BLaER1 (cell line): ENCODE measurements around the gene TNRC6C.
"Not testable (repeated sequence)": the region's sequence is repeated elsewhere in the genome, so short reads cannot be mapped to it uniquely, and the experiment has no call there.

Experiments
- H3K27ac ChIP-seq: shearing (Covaris generic); formaldehyde crosslinking; 2 replicates; pipeline ENCODE4 v1.8.1; 2022
- H3K27me3 ChIP-seq: shearing (Covaris generic); formaldehyde crosslinking; 2 replicates; pipeline ENCODE4 v1.8.1; 2022
- H3K36me3 ChIP-seq: shearing (Covaris generic); formaldehyde crosslinking; 2 replicates; pipeline ENCODE4 v1.8.1; 2022
- H3K4me1 ChIP-seq: shearing (Covaris generic); formaldehyde crosslinking; 2 replicates; pipeline ENCODE4 v1.8.1; 2022
- H3K4me2 ChIP-seq: shearing (Covaris generic); formaldehyde crosslinking; 2 replicates; pipeline ENCODE4 v1.8.1; 2022
- H3K4me3 ChIP-seq: shearing (Covaris generic); formaldehyde crosslinking; 2 replicates; pipeline ENCODE4 v1.8.1; 2022
- H3K9ac ChIP-seq: shearing (Covaris generic); formaldehyde crosslinking; 2 replicates; pipeline ENCODE4 v1.8.1; 2022
- H3K9me3 ChIP-seq: shearing (Covaris generic); formaldehyde crosslinking; 2 replicates; pipeline ENCODE4 v1.8.1; 2022
- H4K20me1 ChIP-seq: shearing (Covaris generic); formaldehyde crosslinking; 2 replicates; pipeline ENCODE4 v1.8.1; 2022
- Cebpa-rat ChIP-seq: shearing (Covaris generic); IDR thresholded peaks from 2 replicates; pipeline ENCODE4 v1.8.1; 2022

Gene TNRC6C

DNA sequence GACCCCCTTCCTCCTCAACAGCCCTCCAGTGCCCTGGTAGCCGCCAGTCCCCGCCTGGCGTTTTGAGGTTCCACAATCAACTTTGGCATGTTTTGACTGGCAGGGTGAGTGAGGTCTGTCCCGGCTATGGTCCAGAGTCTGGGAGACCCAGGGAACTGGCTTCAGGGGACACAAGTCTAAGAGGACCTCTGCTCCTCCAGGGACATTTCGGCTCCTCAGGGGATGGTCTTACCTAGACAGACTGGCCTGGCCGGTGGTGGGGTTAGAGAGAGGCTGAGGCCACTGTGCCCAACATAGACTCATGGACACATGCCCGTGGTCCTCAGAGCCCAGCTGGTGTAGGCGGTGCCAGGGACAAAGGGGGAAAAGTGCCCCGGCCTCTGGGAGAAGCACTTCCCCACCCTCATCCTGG is 174.3 kb downstream of the TNRC6C start:
- Histone ChIP-seq H3K27ac (peak overlapping the region; percentile 94), H3K9ac (peak overlapping the region; percentile 79), H3K4me3 (peak overlapping the region; percentile 93), H4K20me1 (peaks cover 31% of the 10 kb centered on the region), H3K4me2 (peak overlapping the region; percentile 100), H3K4me1 (peaks cover 81% of the 10 kb centered on the region), H3K27me3 (no peaks in the 10 kb centered on the region), H3K36me3 (peaks cover 31% of the 10 kb centered on the region), H3K9me3 (no peaks in the 10 kb centered on the region)
- no peak for TF ChIP-seq Cebpa-rat

DNA sequence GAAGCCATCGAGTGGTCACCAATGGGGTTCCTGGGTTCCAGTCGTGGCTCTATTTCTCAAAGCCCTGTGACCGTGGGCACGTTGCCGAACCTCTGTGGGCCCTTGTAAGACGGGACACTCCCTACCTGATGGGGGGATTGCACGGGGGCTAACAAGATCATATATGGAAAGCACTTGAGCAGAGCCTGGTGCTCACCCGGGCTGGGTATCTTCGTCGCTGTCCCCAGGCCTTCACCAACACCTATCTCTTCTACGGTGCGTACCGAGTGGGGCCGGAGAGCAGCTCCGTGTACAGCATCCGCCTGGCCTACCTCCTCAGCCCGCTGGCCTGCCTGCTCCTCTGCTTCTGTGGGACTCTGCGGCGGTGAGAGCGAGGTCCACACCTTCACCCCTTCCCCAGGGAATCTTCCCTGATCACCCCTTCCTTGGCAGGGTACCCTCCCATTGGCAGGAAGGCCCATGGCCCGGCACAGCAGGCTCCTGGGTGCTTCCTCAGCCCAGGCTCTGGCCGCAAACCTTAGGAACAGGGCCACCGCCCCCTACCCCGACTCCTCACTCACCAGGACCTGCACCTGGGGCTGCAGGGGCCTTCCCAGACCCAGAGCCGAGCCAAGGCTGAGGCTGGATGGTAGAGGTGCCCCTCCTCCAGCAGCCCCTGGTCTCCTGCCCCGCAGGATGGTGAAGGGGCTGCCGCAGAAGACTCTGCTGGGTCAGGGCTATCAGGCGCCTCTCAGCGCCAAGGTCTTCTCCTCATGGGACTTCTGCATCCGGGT is 174.9 kb downstream of the TNRC6C start:
- Histone ChIP-seq H3K36me3 (peaks cover 31% of the 10 kb centered on the region), H3K9ac (peak overlapping the region; percentile 79)

DNA sequence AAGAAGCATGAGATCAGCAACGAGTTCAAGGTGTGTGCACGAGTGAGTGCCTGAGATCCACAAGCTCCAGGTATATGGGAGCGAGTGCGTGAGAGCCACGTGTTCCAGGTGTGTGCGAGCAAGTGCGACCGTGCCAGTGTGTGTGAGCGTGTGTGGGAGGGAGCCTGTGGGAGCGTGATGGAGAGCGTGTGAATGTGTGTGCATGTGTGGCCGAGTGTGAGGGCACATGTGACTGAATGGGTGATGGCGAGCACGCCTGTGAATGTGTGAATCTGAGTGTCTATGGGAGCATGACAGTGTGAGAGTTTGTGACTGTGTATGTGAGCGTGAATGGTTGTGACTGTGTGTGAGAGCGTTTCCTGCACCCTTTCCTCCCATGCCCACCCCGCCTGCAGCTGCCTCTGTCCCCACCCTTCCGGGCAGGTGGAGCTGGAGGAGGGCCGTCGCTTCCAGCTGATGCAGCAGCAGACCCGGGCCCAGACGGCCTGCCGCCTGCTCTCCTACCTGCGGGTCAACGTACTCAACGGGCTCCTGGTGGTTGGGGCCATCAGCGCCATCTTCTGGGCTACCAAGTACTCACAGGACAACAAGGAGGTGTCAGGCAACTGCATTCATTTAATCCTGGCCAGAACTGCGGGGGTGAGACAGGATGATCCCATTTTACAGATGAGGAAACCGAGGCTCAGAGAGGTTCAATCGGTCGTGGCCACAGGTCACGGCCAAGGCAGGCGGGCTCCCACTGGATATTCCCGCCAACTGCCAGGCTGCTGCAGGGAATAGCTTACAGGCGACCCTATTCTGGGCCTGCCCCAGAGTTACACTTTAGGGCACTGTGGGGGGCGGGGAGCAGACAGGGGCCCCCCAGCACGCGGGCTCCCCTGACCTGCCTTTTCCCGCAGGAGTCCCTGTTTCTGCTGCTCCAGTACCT is 175.7 kb downstream of the TNRC6C start:
- TF ChIP-seq Cebpa-rat: no peak
- H3K27ac ChIP-seq: peak overlapping the region; percentile 94
- peak overlapping the region; percentile 93 for H3K4me3 ChIP-seq
- no peaks in the 10 kb centered on the region for H3K27me3 ChIP-seq
- H3K9me3 ChIP-seq: no peaks in the 10 kb centered on the region
- H3K4me2 ChIP-seq: peak overlapping the region; percentile 100
- peaks cover 31% of the 10 kb centered on the region for H4K20me1 ChIP-seq
- H3K9ac ChIP-seq: peak overlapping the region; percentile 79
- H3K4me1 ChIP-seq: peaks cover 91% of the 10 kb centered on the region
- peaks cover 31% of the 10 kb centered on the region for H3K36me3 ChIP-seq

More for the DNA sequence above, 174.9 kb downstream of the TNRC6C start:
- Histone ChIP-seq H3K9me3 (no peaks in the 10 kb centered on the region), H3K27ac (peak overlapping the region; percentile 94), H3K4me1 (peaks cover 87% of the 10 kb centered on the region), H4K20me1 (peaks cover 31% of the 10 kb centered on the region), H3K27me3 (no peaks in the 10 kb centered on the region), H3K4me3 (peak overlapping the region; percentile 93), H3K4me2 (peak overlapping the region; percentile 100)
- no peak for TF ChIP-seq Cebpa-rat

DNA sequence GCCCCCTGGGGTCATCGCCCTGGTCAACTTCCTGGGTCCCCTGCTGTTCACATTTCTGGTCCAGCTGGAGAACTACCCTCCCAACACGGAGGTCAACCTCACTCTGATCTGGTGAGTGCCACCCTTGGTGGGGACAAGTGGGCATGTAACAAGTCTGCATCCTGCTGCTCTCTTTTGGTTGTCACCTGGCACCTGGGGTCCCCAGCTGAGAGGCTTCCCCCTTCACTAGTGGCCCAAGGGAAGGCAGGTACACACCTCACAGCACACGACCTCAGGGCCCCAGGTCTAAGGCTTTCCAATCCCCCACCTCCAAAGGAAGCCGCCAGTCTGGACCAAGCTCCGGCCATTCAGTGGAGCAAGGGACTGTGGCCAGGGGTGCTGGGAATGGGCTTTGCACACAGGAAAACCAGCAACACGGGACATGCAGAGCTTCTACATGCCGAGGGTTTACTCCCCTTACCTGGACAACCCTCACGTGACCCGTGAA is 176.4 kb downstream of the TNRC6C start:
- Histone ChIP-seq H3K27me3 (no peaks in the 10 kb centered on the region), H4K20me1 (peaks cover 31% of the 10 kb centered on the region), H3K27ac (peak overlapping the region; percentile 59), H3K4me3 (no peak overlapping the region), H3K36me3 (peaks cover 31% of the 10 kb centered on the region), H3K9ac (no peak overlapping the region), H3K4me1 (peaks cover 90% of the 10 kb centered on the region), H3K4me2 (peak overlapping the region; percentile 100), H3K9me3 (no peaks in the 10 kb centered on the region)
- TF ChIP-seq Cebpa-rat: no peak

DNA sequence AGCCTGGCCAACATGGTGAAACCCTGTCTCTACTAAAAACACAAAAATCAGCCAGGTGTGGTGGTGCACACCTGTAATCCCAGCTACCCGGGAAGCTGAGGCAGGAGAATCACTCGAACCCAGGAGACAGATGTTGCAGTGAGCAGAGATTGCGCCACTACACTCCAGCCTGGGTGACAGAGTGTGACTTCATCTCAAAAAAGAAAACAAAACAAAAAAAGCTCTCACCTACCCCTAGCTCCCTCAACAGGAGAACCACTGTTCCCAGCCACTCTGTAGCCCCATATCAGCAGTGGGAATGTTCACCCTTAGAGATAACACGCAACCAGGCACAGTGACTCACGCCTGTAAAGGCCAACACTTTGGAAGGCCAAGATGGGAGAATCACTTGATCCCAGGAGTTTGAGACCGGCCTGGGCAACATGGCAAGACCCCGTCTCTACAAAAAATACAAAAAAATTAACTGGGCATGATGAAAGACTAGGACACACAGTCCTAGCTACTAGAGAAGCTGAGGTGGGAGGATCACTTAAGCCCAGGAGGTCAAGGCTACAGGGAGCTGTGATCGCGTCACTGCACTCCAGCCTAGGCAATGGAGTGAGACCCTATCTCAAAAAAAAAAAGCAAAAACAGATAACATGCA is 177.5 kb downstream of the TNRC6C start:
- no peak for TF ChIP-seq Cebpa-rat
- Histone ChIP-seq H4K20me1 (peaks cover 31% of the 10 kb centered on the region), H3K4me1 (peaks cover 87% of the 10 kb centered on the region), H3K36me3 (peaks cover 31% of the 10 kb centered on the region), H3K9ac (no peak overlapping the region), H3K27ac (no peak overlapping the region), H3K4me2 (no peak overlapping the region), H3K4me3 (no peak overlapping the region), H3K9me3 (no peaks in the 10 kb centered on the region), H3K27me3 (no peaks in the 10 kb centered on the region)

DNA sequence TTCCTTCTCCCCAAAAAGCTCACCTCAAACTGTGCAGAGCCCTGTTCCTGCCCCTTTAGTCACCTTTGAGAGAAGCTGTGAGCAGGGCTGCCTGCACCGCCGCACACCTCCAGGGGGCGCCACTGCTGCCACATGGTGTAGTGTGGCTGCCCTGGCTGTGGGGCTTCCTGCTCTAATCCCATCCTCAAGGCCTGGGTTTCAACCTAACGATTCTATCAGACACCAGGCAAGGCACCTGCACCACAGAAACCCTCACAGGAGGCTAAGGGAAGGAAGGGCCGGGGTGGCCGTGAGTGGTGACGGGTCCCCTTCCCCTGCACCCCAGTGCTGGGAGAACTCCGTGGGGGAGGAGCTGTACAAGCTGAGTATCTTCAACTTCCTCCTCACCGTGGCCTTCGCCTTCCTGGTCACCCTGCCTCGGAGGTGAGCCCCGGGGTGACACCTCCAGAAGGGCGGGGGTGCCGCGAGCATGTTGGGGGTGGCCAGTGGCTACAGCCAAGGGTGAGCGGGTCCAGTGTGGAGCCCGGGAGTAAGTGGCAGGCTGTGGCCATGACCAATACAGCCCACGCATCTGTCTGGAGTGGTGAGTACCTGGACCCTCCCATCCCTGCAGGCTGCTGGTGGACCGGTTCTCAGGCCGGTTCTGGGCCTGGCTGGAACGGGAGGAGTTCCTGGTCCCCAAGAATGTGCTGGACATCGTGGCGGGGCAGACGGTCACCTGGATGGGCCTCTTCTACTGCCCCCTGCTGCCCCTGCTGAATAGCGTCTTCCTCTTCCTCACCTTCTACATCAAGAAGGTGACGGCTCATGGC is 179.1 kb downstream of the TNRC6C start:
- Histone ChIP-seq H3K9ac (no peak overlapping the region), H3K36me3 (peaks cover 31% of the 10 kb centered on the region), H3K27ac (peak overlapping the region; percentile 53)

DNA sequence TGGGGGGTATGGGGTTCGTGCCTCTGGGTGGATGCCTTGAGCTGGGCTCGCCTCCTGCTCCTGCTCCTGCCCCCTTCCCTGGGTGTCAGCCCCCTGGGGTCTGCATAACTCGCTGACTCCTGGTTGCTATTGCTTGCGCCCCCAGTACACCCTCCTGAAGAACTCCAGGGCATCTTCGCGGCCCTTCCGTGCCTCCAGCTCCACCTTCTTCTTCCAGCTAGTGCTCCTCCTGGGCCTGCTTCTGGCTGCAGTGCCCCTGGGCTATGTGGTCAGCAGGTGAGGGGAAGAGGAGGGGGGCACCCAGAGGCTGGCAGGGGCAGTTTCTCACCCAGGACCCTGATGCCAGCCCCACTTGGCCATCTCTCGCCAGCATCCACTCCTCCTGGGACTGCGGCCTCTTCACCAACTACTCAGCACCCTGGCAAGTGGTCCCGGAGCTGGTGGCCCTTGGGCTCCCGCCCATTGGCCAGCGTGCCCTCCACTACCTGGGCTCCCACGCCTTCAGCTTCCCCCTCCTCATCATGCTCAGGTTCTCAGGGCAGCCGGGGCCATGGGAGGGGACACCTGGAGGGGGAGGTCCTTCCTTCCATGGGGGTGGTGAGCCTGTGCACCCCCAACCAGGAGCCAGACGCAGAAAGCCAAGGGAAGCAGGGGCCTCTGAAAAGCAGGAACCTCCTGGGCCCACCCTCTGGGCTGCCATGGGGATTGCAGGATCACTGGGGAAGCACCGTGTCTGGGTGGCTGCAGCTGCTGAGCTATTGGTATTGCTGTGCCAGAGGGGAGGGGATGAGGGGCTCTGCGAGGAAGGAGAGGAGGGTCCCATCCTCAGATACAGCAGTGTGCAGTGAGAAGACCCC is 179.9 kb downstream of the TNRC6C start:
- Histone ChIP-seq H3K27me3 (no peaks in the 10 kb centered on the region), H3K4me1 (peaks cover 78% of the 10 kb centered on the region), H4K20me1 (peaks cover 18% of the 10 kb centered on the region), H3K9me3 (no peaks in the 10 kb centered on the region), H3K9ac (no peak overlapping the region), H3K27ac (no peak overlapping the region; the same call in 1 of the 2 replicates), H3K36me3 (peaks cover 31% of the 10 kb centered on the region), H3K4me2 (peak overlapping the region; percentile 47), H3K4me3 (no peak overlapping the region)
- TF ChIP-seq Cebpa-rat: no peak

More for the DNA sequence above, 179.1 kb downstream of the TNRC6C start:
- peaks cover 87% of the 10 kb centered on the region for H3K4me1 ChIP-seq
- H3K4me2 ChIP-seq: peak overlapping the region; percentile 47
- H3K9me3 ChIP-seq: no peaks in the 10 kb centered on the region
- no peaks in the 10 kb centered on the region for H3K27me3 ChIP-seq
- TF ChIP-seq Cebpa-rat: no peak
- H4K20me1 ChIP-seq: peaks cover 26% of the 10 kb centered on the region
- H3K4me3 ChIP-seq: no peak overlapping the region

DNA sequence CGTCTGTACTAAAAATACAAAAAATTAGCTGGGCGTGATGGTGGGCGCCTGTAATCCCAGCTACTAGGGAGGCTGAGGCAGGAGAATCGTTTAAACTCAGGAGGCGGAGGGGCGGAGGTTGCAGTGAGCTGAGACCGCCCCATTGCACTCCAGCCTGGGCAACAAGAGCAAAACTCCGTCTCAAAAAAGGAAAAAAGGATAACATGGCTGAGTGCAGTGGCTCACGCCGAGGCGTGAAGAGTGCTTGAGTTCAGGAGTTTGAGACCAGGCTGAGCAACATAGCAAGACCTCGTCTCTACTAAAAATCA is 181.3 kb downstream of the TNRC6C start:
- Histone ChIP-seq H3K4me2 (peak overlapping the region; percentile 17; the same call in 1 of the 2 replicates), H3K4me1 (peaks cover 74% of the 10 kb centered on the region), H3K36me3 (peaks cover 26% of the 10 kb centered on the region)
- H3K27me3 ChIP-seq, H3K9ac ChIP-seq, H3K27ac ChIP-seq, H3K4me3 ChIP-seq, H3K9me3 ChIP-seq, H4K20me1 ChIP-seq: not testable (repeated sequence)
